Thoracic aorta (tissue), 2 donors: ENCODE measurements around the gene TOM1. TPM values are rescaled to one million over a fixed set of nuclear protein-coding genes. Genes with fewer than 3 reads are reported as not detected.
"Not testable (repeated sequence)": the region's sequence is repeated elsewhere in the genome, so short reads cannot be mapped to it uniquely, and the experiment has no call there.

Experiments used
- ATAC-seq: fragments of 150-250 bp; one replicate; pipeline ENCODE4 v1.8.0; 2017; ENCODE audit warnings: low read depth; ENCODE audit not compliant: insufficient number of reproducible peaks, low FRiP score
- DNase-seq: peaks from one replicate; pipeline ENCODE4 v3.0.0-alpha.2; 2020; ENCODE audit warnings: low spot score
- H3K27ac ChIP-seq, 2 donors: fragments of 200-600 bp; sonication (generic); 1 replicate in 1 of 2; 2 replicates in 1 of 2; pipeline ENCODE4 v1.5.1; 2016; ENCODE audit warnings: mild to moderate bottlenecking in 2 of 2, moderate library complexity in 2 of 2
- H3K27me3 ChIP-seq: fragments of 200-600 bp; sonication (generic); replicated peaks from 2 replicates; pipeline ENCODE4 v1.6.0; 2016; ENCODE audit warnings: mild to moderate bottlenecking; ENCODE audit not compliant: insufficient read depth
- H3K36me3 ChIP-seq: fragments of 200-600 bp; sonication (generic); one replicate; pipeline ENCODE4 v1.5.1; 2016
- H3K4me1 ChIP-seq, 2 donors: fragments of 200-600 bp; sonication (generic); 1 replicate in 1 of 2; 2 replicates in 1 of 2; pipeline versions ENCODE4 v1.5.1 to v1.6.0; 2016; ENCODE audit warnings: low read depth in 2 of 2, mild to moderate bottlenecking in 1 of 2; ENCODE audit not compliant: control insufficient read depth in 1 of 2
- H3K4me3 ChIP-seq: fragments of 200-600 bp; sonication (generic); 2 replicates; pipeline ENCODE4 v1.5.1; 2016; ENCODE audit warnings: mild to moderate bottlenecking
- H3K9me3 ChIP-seq: fragments of 200-600 bp; sonication (generic); 2 replicates; pipeline ENCODE4 v1.5.1; 2016
- total RNA-seq, 2 donors: library from RNA; depleted of rRNA; stranded (reverse); fragments of >200 nt; gene quantifications; one replicate each; pipeline versions ENCODE4 v1.1.0 to v1.2.3, GENCODE V29; 2016
- TF ChIP-seq, protein P1 (sequence below): fragments of 200-600 bp; sonication (generic); IDR thresholded peaks from one replicate; pipeline ENCODE4 v1.5.1; 2019; ENCODE audit warnings: antibody characterized with exemption

TOM1 gene
- total RNA-seq, 2 donors from 2014 or later, result 64.7 to 78.4 TPM

DNA sequence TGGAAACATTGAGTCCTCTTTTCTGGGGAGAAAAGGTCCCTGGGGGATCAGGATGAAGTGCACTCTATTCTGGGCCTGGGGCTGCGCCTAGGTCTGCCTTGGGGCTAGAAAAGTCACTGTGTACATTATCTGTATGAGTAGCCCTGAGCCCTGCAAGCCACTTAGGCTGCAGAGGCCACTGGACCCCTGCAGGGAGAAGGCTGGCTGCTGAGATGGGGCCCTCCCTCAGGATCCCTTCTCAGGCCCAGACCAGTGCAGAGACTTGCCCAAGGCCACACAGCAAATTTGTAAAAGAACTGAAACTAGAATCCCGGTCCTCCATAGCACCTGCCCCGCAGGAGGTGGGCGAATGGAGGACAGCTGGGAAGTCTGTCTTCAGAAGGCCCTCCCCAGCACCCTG is 54.4 kb downstream of the TOM1 start:
- Histone ChIP-seq H3K27me3 (no peaks in the 10 kb centered on the region), H3K9me3 (no peaks in the 10 kb centered on the region), H3K36me3 (no peaks in the 10 kb centered on the region), H3K4me3 (no peak overlapping the region), H3K27ac (no peak overlapping the region), H3K4me1 (peaks cover 16 to 32% of the 10 kb centered on the region in 2 donors)
- TF ChIP-seq, protein P1, sequence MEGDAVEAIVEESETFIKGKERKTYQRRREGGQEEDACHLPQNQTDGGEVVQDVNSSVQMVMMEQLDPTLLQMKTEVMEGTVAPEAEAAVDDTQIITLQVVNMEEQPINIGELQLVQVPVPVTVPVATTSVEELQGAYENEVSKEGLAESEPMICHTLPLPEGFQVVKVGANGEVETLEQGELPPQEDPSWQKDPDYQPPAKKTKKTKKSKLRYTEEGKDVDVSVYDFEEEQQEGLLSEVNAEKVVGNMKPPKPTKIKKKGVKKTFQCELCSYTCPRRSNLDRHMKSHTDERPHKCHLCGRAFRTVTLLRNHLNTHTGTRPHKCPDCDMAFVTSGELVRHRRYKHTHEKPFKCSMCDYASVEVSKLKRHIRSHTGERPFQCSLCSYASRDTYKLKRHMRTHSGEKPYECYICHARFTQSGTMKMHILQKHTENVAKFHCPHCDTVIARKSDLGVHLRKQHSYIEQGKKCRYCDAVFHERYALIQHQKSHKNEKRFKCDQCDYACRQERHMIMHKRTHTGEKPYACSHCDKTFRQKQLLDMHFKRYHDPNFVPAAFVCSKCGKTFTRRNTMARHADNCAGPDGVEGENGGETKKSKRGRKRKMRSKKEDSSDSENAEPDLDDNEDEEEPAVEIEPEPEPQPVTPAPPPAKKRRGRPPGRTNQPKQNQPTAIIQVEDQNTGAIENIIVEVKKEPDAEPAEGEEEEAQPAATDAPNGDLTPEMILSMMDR, result no peak
- ATAC-seq, result no peak
- DNase-seq, result no peak

DNA sequence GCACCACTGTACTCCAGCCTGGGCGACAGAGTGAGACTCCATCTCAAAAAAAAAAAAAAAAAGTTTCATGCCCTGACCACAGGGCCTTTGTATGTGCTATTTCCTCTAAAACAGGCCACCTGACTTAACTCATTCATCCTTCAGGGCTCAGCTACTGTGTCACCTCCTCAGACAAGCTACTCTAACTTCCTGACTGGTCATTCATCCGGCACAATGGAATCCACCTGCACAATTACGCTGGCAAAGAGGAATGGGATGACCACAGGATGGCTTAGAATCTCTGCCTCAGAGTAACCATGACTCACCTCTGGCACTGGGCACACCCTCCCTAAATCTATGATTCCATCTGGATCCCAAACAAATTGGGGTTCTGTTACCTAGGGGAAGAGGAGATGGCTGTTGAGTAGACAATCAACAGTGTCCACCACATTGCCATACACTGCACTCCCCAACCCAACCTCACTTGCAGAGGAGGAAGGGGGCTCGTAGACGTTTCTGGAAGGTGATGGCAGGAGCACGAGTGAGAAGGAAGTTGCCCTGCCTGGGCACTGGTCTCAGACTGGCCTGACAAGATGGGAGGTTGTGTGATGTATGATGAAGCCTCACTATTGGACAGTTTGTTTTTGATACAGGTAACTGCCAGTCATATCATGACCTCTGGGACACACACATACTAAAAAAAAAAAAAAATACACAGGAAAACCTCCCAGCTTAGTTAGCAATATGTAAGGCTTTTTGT is 58.4 kb downstream of the TOM1 start:
- DNase-seq, result no peak
- H3K27me3 ChIP-seq, result no peaks in the 10 kb centered on the region
- peaks cover 0 to 6% of the 10 kb centered on the region in 2 donors for H3K4me1 ChIP-seq
- H3K27ac ChIP-seq, result no peak overlapping the region
- TF ChIP-seq, protein P1, result no peak
- H3K4me3 ChIP-seq, result no peak overlapping the region
- no peaks in the 10 kb centered on the region for H3K36me3 ChIP-seq
- H3K9me3 ChIP-seq, result no peaks in the 10 kb centered on the region
- no peak for ATAC-seq

DNA sequence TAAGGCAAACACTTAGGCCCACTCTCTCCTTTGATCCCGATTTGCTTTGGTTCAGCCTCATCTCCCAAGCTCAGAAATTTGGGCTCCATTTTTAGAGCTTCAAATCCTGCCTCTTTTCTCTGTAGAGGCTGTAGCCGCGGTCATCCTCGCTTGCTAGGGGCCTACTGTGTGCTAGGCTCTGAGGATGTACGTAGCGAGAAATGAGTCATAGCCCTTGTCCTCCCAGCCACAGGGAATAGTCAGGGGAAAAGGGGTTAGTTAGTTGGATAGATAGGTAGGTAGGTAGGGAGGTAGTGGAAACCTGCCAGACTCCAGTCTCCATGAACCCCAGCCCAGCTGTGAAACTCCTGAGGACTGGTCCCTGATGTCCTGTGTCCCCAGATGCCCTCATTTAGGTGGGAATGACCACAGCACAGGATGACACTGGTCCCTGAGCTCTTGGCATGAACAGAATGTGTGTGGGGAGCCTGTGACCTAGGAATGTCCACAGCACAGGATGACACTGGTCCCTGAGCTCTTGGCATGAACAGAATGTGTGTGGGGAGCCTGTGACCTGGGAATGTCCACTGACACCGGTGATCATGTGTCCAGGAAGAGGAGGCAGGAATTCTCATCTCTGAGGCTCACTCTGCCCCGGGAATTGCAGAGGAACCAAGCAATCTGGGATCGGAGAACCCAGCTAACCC is 59.8 kb downstream of the TOM1 start:
- Histone ChIP-seq H3K36me3 (no peaks in the 10 kb centered on the region), H3K27ac (no peak overlapping the region), H3K4me3 (no peak overlapping the region), H3K4me1 (no peaks in the 10 kb centered on the region), H3K27me3 (no peaks in the 10 kb centered on the region), H3K9me3 (no peaks in the 10 kb centered on the region)
- DNase-seq (no peak), ATAC-seq (no peak)
- TF ChIP-seq, protein P1, result no peak

DNA sequence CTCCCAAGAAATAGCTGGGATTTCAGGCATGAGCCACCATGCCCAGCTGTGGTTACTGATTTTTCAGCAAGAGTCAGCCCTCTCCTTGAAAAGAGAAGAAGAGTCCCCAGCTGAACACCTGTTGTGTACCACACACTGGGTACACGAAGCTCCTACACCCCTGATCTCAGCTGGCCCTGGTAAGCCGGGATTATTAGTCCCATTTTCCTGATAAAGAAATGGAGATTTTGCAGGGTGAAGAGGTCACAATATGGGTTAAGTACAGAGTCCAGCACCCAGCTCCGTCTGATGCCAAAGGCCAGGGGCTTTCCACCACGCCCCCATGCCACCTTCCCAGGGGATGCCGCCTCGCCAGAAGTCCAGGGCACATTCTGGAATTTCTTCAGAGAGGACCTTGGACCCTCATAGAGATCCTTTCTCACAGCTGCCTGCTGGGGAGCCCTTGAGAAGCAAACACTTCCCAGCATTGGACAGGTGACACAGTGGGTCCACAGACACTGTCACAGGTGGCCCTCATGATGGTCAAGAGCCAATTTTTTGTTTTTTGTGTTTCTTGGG is 61.4 kb downstream of the TOM1 start:
- ATAC-seq, result no peak
- no peaks in the 10 kb centered on the region for H3K4me1 ChIP-seq
- H3K9me3 ChIP-seq, result no peaks in the 10 kb centered on the region
- no peak for DNase-seq
- no peak overlapping the region for H3K4me3 ChIP-seq
- TF ChIP-seq, protein P1, result no peak
- no peaks in the 10 kb centered on the region for H3K27me3 ChIP-seq
- no peak overlapping the region for H3K27ac ChIP-seq
- H3K36me3 ChIP-seq, result no peaks in the 10 kb centered on the region

DNA sequence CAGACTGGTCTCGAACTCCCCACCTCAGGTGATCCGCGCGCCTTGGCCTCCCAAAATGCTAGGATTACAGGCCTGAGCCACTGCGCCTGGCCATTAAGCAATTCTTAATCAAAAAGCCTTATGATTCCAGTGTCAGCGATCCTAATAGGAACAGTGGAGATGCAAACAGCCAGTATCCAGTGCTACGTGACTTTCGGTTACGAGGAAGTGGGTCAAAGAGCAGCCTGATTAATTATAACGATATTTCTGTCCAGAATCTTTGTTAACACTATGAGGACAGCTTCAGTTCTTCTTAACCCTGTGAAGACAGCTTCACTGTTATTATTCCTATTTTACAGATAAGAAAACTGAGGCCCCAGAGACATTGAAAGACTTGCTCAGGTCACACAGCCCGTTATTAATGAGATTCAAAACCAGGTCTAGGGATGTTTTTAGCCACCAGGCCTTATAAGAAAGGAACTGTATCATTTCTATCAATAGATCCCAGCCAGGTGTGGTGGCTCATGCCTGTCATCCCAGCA is 63.9 kb downstream of the TOM1 start:
- H3K36me3 ChIP-seq, result no peaks in the 10 kb centered on the region
- TF ChIP-seq, protein P1, result no peak

DNA sequence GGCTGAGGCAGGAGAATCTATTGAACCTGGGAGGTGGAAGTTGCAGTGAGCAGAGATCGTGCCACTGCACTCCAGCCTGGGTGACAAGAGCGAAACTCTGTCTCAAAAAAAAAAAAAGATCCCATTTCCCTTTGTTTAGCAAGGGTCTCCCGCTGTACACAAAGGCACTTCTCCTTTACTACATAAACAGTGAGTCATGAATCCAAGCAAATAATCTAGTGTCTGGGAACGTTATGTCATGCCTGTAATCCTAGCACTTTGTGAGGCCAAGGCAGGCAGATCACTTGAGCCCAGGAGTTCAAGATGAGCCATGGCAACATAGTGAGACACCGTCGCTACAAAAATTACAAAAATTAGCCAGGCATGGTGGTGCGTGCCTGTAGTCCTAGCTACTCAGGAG is 64.5 kb downstream of the TOM1 start:
- H3K36me3 ChIP-seq, H3K27me3 ChIP-seq, H3K4me3 ChIP-seq, H3K9me3 ChIP-seq, DNase-seq, H3K27ac ChIP-seq, H3K4me1 ChIP-seq, ATAC-seq: not testable (repeated sequence)

More for the DNA sequence above, 63.9 kb downstream of the TOM1 start:
- ATAC-seq, result no peak
- H3K4me1 ChIP-seq, result no peaks in the 10 kb centered on the region
- DNase-seq, result no peak
- H3K27ac ChIP-seq, result no peak overlapping the region
- H3K27me3 ChIP-seq, result no peaks in the 10 kb centered on the region
- no peaks in the 10 kb centered on the region for H3K9me3 ChIP-seq
- H3K4me3 ChIP-seq, result no peak overlapping the region
